ENCODE measurements around the gene CIP2A. TPM values are rescaled to one million over a fixed set of nuclear protein-coding genes. Genes with fewer than 3 reads are reported as not detected.

CIP2A gene
- total RNA-seq, 1 donor from 2014 or later, result 66.5 TPM

DNA sequence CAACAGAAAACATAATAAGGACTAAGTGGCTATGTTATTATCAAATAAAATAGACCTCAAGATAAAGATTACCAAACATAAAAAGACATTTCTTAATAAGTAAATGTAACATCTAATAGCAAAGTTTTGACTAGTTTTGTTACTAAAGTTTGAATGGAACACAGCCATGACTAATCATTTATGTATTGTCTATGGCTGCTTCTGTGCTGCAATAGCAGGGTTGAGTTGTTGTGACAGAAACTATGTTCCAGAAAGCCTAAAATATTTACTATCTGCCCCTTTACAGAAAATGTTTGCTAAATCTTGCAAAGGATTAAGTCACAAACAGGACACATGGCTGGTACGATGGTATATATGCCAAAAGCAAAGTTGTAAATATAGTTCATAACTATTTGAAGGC, 40.9 kb downstream of the CIP2A start:
- Histone ChIP-seq H4K20me1 (ENCODE audit: low read depth) (no peaks in the 10 kb centered on the region), H3K4me3 (no peak overlapping the region), H3F3A (ENCODE audit: low read depth) (no peaks in the 10 kb centered on the region), H3K79me2 (ENCODE audit: low read depth) (no peaks in the 10 kb centered on the region), H3K36me3 (peaks cover 14% of the 10 kb centered on the region), H3K4me2 (no peak overlapping the region), H3K9ac (no peak overlapping the region), H3K4me1 (no peaks in the 10 kb centered on the region), H3K9me3 (ENCODE audit: low read depth) (no peaks in the 10 kb centered on the region), H3K27me3 (no peaks in the 10 kb centered on the region), H3K27ac (no peak overlapping the region), H2AFZ (replicated peaks) (no peak overlapping the region)
- H3K27me3 Mint-ChIP-seq (ENCODE audit: insufficient read depth, low read depth), result no peaks in the 10 kb centered on the region
- TF ChIP-seq EZH2 (IDR thresholded peaks at IDR 0.05) (no peak), EZH2phosphoT487 (IDR thresholded peaks at IDR 0.05) (no peak)
- TF ChIP-seq, protein P1, sequence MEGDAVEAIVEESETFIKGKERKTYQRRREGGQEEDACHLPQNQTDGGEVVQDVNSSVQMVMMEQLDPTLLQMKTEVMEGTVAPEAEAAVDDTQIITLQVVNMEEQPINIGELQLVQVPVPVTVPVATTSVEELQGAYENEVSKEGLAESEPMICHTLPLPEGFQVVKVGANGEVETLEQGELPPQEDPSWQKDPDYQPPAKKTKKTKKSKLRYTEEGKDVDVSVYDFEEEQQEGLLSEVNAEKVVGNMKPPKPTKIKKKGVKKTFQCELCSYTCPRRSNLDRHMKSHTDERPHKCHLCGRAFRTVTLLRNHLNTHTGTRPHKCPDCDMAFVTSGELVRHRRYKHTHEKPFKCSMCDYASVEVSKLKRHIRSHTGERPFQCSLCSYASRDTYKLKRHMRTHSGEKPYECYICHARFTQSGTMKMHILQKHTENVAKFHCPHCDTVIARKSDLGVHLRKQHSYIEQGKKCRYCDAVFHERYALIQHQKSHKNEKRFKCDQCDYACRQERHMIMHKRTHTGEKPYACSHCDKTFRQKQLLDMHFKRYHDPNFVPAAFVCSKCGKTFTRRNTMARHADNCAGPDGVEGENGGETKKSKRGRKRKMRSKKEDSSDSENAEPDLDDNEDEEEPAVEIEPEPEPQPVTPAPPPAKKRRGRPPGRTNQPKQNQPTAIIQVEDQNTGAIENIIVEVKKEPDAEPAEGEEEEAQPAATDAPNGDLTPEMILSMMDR (IDR thresholded peaks at IDR 0.05), result no peak
- no peaks in the 10 kb centered on the region for H3K4me1 Mint-ChIP-seq
- DNase-seq (ENCODE audit: low spot score), result no peak
- peaks cover 21% of the 10 kb centered on the region for H3K36me3 Mint-ChIP-seq
- H3K4me3 Mint-ChIP-seq, result no peak overlapping the region
- H3K27ac Mint-ChIP-seq, result no peak overlapping the region
- no peaks in the 10 kb centered on the region for H3K9me3 Mint-ChIP-seq

DNA sequence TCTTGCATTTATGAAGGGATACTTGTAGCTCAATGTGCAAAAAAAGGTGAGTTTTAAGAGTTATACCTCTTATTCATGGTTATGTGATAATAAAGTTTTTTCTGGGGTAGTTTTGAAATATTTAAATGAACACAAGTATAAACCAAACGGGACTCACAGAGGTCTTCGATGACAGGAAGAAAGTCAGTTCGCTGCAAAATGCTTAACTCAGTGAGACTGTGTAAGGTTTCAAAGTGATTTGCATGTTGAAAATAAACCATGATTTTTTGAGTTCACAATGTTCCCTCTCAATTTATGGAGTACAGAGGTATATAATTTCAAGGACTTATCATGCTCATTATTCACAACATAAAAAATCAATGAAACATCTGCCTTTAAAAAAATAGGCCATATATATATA, 42.5 kb downstream of the CIP2A start:
- Histone ChIP-seq H3K4me1 (no peaks in the 10 kb centered on the region), H3K79me2 (ENCODE audit: low read depth) (no peaks in the 10 kb centered on the region), H3F3A (ENCODE audit: low read depth) (no peaks in the 10 kb centered on the region), H3K4me2 (no peak overlapping the region), H2AFZ (replicated peaks) (no peak overlapping the region), H3K36me3 (peaks cover 9% of the 10 kb centered on the region), H3K9me3 (ENCODE audit: low read depth) (no peaks in the 10 kb centered on the region), H3K4me3 (no peak overlapping the region), H3K27ac (no peak overlapping the region), H3K9ac (no peak overlapping the region), H3K27me3 (no peaks in the 10 kb centered on the region), H4K20me1 (ENCODE audit: low read depth) (no peaks in the 10 kb centered on the region)
- TF ChIP-seq, protein P1 (IDR thresholded peaks at IDR 0.05), result no peak
- TF ChIP-seq EZH2phosphoT487 (IDR thresholded peaks at IDR 0.05), result no peak
- no peak for TF ChIP-seq EZH2 (IDR thresholded peaks at IDR 0.05)
- no peak overlapping the region for H3K4me3 Mint-ChIP-seq
- no peaks in the 10 kb centered on the region for H3K4me1 Mint-ChIP-seq
- no peak for DNase-seq (ENCODE audit: low spot score)
- H3K27ac Mint-ChIP-seq, result no peak overlapping the region
- H3K36me3 Mint-ChIP-seq, result peaks cover 23% of the 10 kb centered on the region
- H3K9me3 Mint-ChIP-seq, result no peaks in the 10 kb centered on the region
- no peaks in the 10 kb centered on the region for H3K27me3 Mint-ChIP-seq (ENCODE audit: insufficient read depth, low read depth)

DNA sequence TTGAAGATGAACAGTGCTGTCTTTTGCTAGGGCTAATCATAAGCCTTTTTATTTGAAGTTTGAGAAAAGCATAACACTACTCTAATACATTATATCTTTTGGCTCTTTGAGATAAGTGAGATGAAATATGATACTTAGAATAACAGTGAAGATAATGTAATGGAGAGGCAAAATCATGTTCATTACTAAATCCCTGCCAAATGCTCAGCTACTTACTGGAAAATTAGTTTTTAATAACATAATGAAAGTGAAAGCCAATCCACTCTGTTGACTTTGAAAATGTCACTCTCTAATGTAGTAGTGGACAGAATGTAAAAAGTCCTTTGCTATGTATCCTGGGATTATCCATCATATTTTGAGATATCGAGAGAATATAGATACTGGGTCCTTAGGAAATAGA, 43.0 kb downstream of the CIP2A start:
- no peak overlapping the region for H3K4me3 Mint-ChIP-seq
- H3K9ac ChIP-seq, result no peak overlapping the region
- TF ChIP-seq, protein P1 (IDR thresholded peaks at IDR 0.05), result no peak
- TF ChIP-seq EZH2 (IDR thresholded peaks at IDR 0.05), result no peak
- no peak for TF ChIP-seq EZH2phosphoT487 (IDR thresholded peaks at IDR 0.05)

More for the DNA sequence above, 43.0 kb downstream of the CIP2A start:
- Mint-ChIP-seq H3K9me3 (no peaks in the 10 kb centered on the region), H3K4me1 (no peaks in the 10 kb centered on the region), H3K36me3 (peaks cover 23% of the 10 kb centered on the region), H3K27ac (no peak overlapping the region), H3K27me3 (ENCODE audit: insufficient read depth, low read depth) (no peaks in the 10 kb centered on the region)
- no peaks in the 10 kb centered on the region for H3K4me1 ChIP-seq
- H3F3A ChIP-seq (ENCODE audit: low read depth), result no peaks in the 10 kb centered on the region
- no peak overlapping the region for H3K4me3 ChIP-seq
- no peaks in the 10 kb centered on the region for H3K27me3 ChIP-seq
- peaks cover 12% of the 10 kb centered on the region for H3K36me3 ChIP-seq
- no peaks in the 10 kb centered on the region for H4K20me1 ChIP-seq (ENCODE audit: low read depth)
- no peak for DNase-seq (ENCODE audit: low spot score)
- no peaks in the 10 kb centered on the region for H3K79me2 ChIP-seq (ENCODE audit: low read depth)
- H3K9me3 ChIP-seq (ENCODE audit: low read depth), result no peaks in the 10 kb centered on the region
- no peak overlapping the region for H2AFZ ChIP-seq (replicated peaks)
- H3K4me2 ChIP-seq, result no peak overlapping the region
- H3K27ac ChIP-seq, result no peak overlapping the region
